WTC11 (cell line): ENCODE data around the gene KAZN.

Source experiments
- ATF2 ChIP-seq: sonication (generic); formaldehyde crosslinking; IDR thresholded peaks from 2 replicates; pipeline ENCODE4 v1.8.1; 2022; ENCODE audit warnings: low read depth, missing genetic modification reagents, borderline replicate concordance
- ESRRA ChIP-seq: sonication (generic); formaldehyde crosslinking; IDR thresholded peaks from 2 replicates; pipeline ENCODE4 v1.8.1; 2022; ENCODE audit warnings: mild to moderate bottlenecking, missing genetic modification reagents, borderline replicate concordance
- GABPB1 ChIP-seq: sonication (generic); formaldehyde crosslinking; IDR thresholded peaks from 2 replicates; pipeline ENCODE4 v1.8.1; 2023; ENCODE audit warnings: mild to moderate bottlenecking, missing genetic modification reagents
- NFYB ChIP-seq: sonication (generic); formaldehyde crosslinking; conservative IDR thresholded peaks from 2 replicates; pipeline ENCODE4 v1.8.0; 2022; ENCODE audit warnings: low read depth, missing genetic modification reagents
- NR2C2 ChIP-seq: sonication (generic); formaldehyde crosslinking; IDR thresholded peaks from 2 replicates; pipeline ENCODE4 v1.8.0; 2022; ENCODE audit warnings: mild to moderate bottlenecking, missing genetic modification reagents
- TF ChIP-seq, protein P1 (sequence below): fragments of 200-600 bp; IDR thresholded peaks from 2 replicates; pipeline ENCODE4 v1.8.0; 2022; ENCODE audit warnings: antibody characterized with exemption

- no peak for TF ChIP-seq ATF2 (CRISPR knock-in tag)
- TF ChIP-seq, protein P1, sequence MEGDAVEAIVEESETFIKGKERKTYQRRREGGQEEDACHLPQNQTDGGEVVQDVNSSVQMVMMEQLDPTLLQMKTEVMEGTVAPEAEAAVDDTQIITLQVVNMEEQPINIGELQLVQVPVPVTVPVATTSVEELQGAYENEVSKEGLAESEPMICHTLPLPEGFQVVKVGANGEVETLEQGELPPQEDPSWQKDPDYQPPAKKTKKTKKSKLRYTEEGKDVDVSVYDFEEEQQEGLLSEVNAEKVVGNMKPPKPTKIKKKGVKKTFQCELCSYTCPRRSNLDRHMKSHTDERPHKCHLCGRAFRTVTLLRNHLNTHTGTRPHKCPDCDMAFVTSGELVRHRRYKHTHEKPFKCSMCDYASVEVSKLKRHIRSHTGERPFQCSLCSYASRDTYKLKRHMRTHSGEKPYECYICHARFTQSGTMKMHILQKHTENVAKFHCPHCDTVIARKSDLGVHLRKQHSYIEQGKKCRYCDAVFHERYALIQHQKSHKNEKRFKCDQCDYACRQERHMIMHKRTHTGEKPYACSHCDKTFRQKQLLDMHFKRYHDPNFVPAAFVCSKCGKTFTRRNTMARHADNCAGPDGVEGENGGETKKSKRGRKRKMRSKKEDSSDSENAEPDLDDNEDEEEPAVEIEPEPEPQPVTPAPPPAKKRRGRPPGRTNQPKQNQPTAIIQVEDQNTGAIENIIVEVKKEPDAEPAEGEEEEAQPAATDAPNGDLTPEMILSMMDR = no peak
- TF ChIP-seq NR2C2 (CRISPR knock-in tag) = no peak
- no peak for TF ChIP-seq GABPB1 (CRISPR knock-in tag)
- no peak for TF ChIP-seq NFYB (CRISPR knock-in tag)
- no peak for TF ChIP-seq ESRRA (CRISPR knock-in tag)
These were observed 390.2 kb downstream of the KAZN start for GRCh38 chr1:14988636-14989035.
